DND-41 (cell line): ENCODE results near the gene PFDN1.

Experiments
- ATAC-seq: fragments of 200-7000 bp; cut with Tn5 transposase; 3 replicates; pipeline ENCODE4 v1.9.1; 2021; ENCODE audit warnings: low read depth; ENCODE audit not compliant: insufficient read depth
- DNase-seq: peaks from one replicate; pipeline ENCODE4 v3.0.0-alpha.2; 2020
- H2AFZ ChIP-seq: 2 replicates; pipeline ENCODE4 v1.6.0; 2012; ENCODE audit warnings: low read depth, low read length
- H3K27ac ChIP-seq: 2 replicates; pipeline ENCODE4 v1.5.1; 2012; ENCODE audit warnings: low read length, inconsistent platforms
- H3K27me3 ChIP-seq: fragments of 200-600 bp; sonication (generic); 2 replicates; pipeline ENCODE4 v1.6.0; 2012; ENCODE audit warnings: low read length, mild to moderate bottlenecking, inconsistent platforms; ENCODE audit not compliant: insufficient read depth, poor library complexity
- H3K36me3 ChIP-seq: 2 replicates; pipeline ENCODE4 v1.5.1; 2012; ENCODE audit warnings: low read length, inconsistent platforms; ENCODE audit not compliant: insufficient read depth
- H3K4me1 ChIP-seq: 2 replicates; pipeline ENCODE4 v1.5.1; 2012; ENCODE audit warnings: mild to moderate bottlenecking, low read length; ENCODE audit not compliant: insufficient read depth
- H3K4me2 ChIP-seq: 2 replicates; pipeline ENCODE4 v1.6.0; 2012; ENCODE audit warnings: mild to moderate bottlenecking, moderate library complexity, low read length, inconsistent platforms; ENCODE audit not compliant: insufficient read depth
- H3K4me3 ChIP-seq, 2 experiments: fragments of 200-600 bp in 1 of 2; shearing (Covaris generic) in 1 of 2; 2 replicates each; pipeline ENCODE4 v1.5.1; 2012 to 2016; ENCODE audit warnings: inconsistent platforms in 2 of 2, low read length in 2 of 2, mild to moderate bottlenecking in 2 of 2, low read depth in 1 of 2, moderate library complexity in 1 of 2
- H3K79me2 ChIP-seq: 2 replicates; pipeline ENCODE4 v1.6.0; 2012; ENCODE audit warnings: low read length, inconsistent platforms; ENCODE audit not compliant: insufficient read depth
- H3K9ac ChIP-seq: 2 replicates; pipeline ENCODE4 v1.6.0; 2012; ENCODE audit warnings: low read depth, mild to moderate bottlenecking, inconsistent platforms, low read length, moderate library complexity
- H3K9me3 ChIP-seq: 2 replicates; pipeline ENCODE4 v1.5.1; 2012; ENCODE audit warnings: low read length, moderate library complexity, mild to moderate bottlenecking, inconsistent platforms; ENCODE audit not compliant: insufficient read depth, severe bottlenecking
- H4K20me1 ChIP-seq: 2 replicates; pipeline ENCODE4 v1.6.0; 2012; ENCODE audit warnings: low read length; ENCODE audit not compliant: insufficient read depth
- EZH2 ChIP-seq: IDR thresholded peaks from 3 replicates; pipeline ENCODE4 v1.6.1; 2012; ENCODE audit warnings: borderline replicate concordance, low read depth, mild to moderate bottlenecking, moderate library complexity, low read length, inconsistent platforms; ENCODE audit not compliant: severe bottlenecking
- TF ChIP-seq, protein P1 (sequence below): IDR thresholded peaks from 2 replicates; pipeline ENCODE4 v1.5.1; 2012; ENCODE audit warnings: borderline replicate concordance, low read length, moderate library complexity, mild to moderate bottlenecking; ENCODE audit not compliant: poor library complexity, severe bottlenecking; ENCODE audit errors: extremely low read depth

Gene PFDN1

DNA sequence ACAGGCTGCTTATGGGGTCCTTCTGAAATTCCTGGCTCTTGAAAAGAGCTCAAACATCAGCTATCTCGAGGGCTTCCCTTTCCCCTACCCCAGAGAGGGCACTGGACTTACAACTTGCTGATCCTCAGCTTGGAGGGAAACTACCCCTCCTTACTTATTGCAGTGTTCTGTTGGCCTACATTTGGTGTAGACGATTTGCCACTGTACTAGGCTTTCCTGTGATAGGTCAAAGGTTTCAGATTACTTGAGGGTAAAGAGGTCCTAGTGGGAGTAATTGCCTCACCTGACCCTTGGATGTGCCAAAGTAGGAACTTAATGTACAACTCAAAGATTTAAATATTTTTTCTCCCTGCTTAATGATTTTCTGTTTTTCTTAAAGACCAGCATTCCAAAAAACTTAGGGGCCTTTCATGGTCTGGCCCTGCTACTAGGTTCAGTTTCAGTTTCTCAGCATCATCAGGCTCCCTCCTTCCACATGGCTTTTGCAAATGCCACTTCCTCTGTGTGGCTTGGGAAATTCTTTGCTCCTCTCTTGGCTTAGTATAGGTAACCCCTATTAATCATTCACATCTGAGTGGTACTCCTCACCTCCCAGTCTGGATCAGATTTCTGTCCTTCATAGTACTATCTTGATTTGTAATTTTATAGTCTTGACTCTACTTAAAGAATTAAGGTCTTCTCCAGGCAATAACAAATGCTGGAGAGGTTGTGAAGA, 95.5 kb downstream of the PFDN1 start:
- H3K27me3 ChIP-seq: no peaks in the 10 kb centered on the region
- H3K9me3 ChIP-seq: no peaks in the 10 kb centered on the region
- H3K27ac ChIP-seq: no peak overlapping the region
- H3K36me3 ChIP-seq: no peaks in the 10 kb centered on the region
- no peak overlapping the region for H2AFZ ChIP-seq
- no peak overlapping the region for H3K9ac ChIP-seq
- H3K4me2 ChIP-seq: no peak overlapping the region
- no peaks in the 10 kb centered on the region for H3K79me2 ChIP-seq
- no peak overlapping the region for H3K4me3 ChIP-seq
- DNase-seq (no peak), ATAC-seq (peak; percentile 42; the same call in 1 of the 3 replicates)
- H4K20me1 ChIP-seq: no peaks in the 10 kb centered on the region
- TF ChIP-seq EZH2: no peak
- TF ChIP-seq, protein P1, sequence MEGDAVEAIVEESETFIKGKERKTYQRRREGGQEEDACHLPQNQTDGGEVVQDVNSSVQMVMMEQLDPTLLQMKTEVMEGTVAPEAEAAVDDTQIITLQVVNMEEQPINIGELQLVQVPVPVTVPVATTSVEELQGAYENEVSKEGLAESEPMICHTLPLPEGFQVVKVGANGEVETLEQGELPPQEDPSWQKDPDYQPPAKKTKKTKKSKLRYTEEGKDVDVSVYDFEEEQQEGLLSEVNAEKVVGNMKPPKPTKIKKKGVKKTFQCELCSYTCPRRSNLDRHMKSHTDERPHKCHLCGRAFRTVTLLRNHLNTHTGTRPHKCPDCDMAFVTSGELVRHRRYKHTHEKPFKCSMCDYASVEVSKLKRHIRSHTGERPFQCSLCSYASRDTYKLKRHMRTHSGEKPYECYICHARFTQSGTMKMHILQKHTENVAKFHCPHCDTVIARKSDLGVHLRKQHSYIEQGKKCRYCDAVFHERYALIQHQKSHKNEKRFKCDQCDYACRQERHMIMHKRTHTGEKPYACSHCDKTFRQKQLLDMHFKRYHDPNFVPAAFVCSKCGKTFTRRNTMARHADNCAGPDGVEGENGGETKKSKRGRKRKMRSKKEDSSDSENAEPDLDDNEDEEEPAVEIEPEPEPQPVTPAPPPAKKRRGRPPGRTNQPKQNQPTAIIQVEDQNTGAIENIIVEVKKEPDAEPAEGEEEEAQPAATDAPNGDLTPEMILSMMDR: no peak
- H3K4me1 ChIP-seq: no peaks in the 10 kb centered on the region

DNA sequence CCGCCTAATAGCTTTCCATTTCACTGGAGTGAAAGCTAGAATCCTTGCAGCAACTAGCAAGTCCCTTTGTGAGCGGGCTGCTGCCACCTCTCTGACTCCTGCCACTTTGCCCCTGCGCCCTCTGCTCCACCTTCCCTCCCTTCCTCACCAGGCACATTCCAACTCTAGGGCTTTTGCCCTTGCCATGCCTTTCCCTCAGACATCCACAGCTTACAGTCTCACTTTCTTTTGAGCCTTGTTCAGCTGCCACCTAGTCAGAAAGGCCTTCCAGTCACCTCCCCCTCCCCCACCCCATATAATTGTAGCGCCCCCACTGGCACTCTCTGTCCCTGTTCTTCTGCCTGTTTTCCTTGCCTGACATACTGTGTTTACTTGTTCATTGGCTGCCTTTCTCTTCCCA, 96.9 kb downstream of the PFDN1 start:
- H3K79me2 ChIP-seq: no peaks in the 10 kb centered on the region
- no peaks in the 10 kb centered on the region for H4K20me1 ChIP-seq
- H3K4me1 ChIP-seq: no peaks in the 10 kb centered on the region
- no peak overlapping the region for H3K4me2 ChIP-seq
- DNase-seq (no peak), ATAC-seq (no peak)
- no peaks in the 10 kb centered on the region for H3K27me3 ChIP-seq
- no peak for TF ChIP-seq EZH2
- TF ChIP-seq, protein P1: no peak
- H3K9ac ChIP-seq: no peak overlapping the region
- H3K27ac ChIP-seq: no peak overlapping the region
- no peaks in the 10 kb centered on the region for H3K9me3 ChIP-seq
- no peak overlapping the region for H2AFZ ChIP-seq
- H3K4me3 ChIP-seq: no peak overlapping the region
- no peaks in the 10 kb centered on the region for H3K36me3 ChIP-seq

DNA sequence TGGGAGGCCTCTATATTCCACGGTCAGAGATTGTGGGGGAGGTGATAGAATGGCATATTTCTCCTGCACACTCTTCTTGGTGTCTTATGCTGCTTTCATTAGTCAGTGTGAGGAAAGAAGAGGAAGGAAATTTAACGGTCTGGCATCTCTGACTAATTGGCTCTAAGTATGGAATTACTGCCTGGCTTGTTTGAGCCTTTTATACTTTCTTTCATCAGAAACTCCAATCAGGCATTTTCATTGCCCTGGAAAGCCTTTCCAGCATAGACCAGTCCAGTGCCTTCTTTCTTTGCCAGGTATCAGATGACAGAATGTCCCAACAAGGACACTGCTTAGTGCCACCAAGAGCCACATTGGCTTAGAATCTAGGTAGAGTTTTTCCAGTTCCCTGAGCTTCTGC, 97.7 kb downstream of the PFDN1 start:
- no peaks in the 10 kb centered on the region for H3K27me3 ChIP-seq
- no peak overlapping the region for H3K4me2 ChIP-seq
- no peak overlapping the region for H3K4me3 ChIP-seq
- no peak overlapping the region for H3K27ac ChIP-seq
- H3K9ac ChIP-seq: no peak overlapping the region
- H2AFZ ChIP-seq: no peak overlapping the region
- no peaks in the 10 kb centered on the region for H3K79me2 ChIP-seq
- H3K9me3 ChIP-seq: no peaks in the 10 kb centered on the region
- H3K4me1 ChIP-seq: no peaks in the 10 kb centered on the region
- ATAC-seq: no peak
- H4K20me1 ChIP-seq: no peaks in the 10 kb centered on the region
- no peak for TF ChIP-seq EZH2
- TF ChIP-seq, protein P1: no peak
- no peaks in the 10 kb centered on the region for H3K36me3 ChIP-seq
- DNase-seq: no peak

DNA sequence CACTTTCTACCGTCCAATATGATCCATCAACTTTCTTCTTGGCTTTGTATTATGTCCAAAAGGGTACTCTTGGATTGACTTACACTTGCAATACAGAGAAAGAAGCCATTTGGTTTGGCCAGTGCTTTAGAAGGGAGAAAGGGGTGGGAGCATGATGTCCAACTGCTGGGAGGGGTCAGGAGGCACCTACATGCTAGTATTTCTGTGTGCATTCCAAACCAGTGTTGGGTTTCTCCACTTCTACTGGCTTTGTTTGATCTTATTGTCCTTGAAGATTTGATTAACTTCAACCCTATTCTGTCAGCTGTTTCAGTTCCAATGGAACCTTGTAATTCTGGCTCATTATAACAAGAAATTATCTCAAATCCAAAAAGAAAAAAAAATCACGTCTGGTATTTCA, 100.3 kb downstream of the PFDN1 start:
- Histone ChIP-seq H3K9ac (no peak overlapping the region), H3K4me2 (no peak overlapping the region), H4K20me1 (no peaks in the 10 kb centered on the region), H3K36me3 (no peaks in the 10 kb centered on the region), H3K4me1 (no peaks in the 10 kb centered on the region), H3K9me3 (no peaks in the 10 kb centered on the region), H3K27me3 (no peaks in the 10 kb centered on the region), H3K4me3 (no peak overlapping the region), H3K27ac (no peak overlapping the region), H2AFZ (no peak overlapping the region), H3K79me2 (no peaks in the 10 kb centered on the region)
- DNase-seq (no peak), ATAC-seq (no peak)
- no peak for TF ChIP-seq EZH2
- TF ChIP-seq, protein P1: no peak
